ENCODE results near the gene MUC5AC. TPM values are rescaled to one million over a fixed set of nuclear protein-coding genes. Genes with fewer than 3 reads are reported as not detected.

The MUC5AC gene
- total RNA-seq, 4 donors from 2014 or later: not detected

- H3K36me3 ChIP-seq: no peaks in the 10 kb centered on the region
- in situ Hi-C loops (cut with MboI; ENCODE audit: low sequenced_read_pairs in 4 of 4) (no loop called here), intact Hi-C loops (cut with DNase I; ENCODE audit: low total_unique reads) (no loop called here)
- DNase-seq (no peak), ATAC-seq (no peak)
- H3K4me3 ChIP-seq: no peak overlapping the region
- no peaks in the 10 kb centered on the region for H3K9me3 ChIP-seq
- no peaks in the 10 kb centered on the region for H3K4me1 ChIP-seq
- H3K27me3 ChIP-seq: peaks cover 2 to 14% (median 8%) of the 10 kb centered on the region in 3 donors
- no peak overlapping the region for H3K27ac ChIP-seq
- TF ChIP-seq CTCF (IDR thresholded peaks at IDR 0.05 in 4 of 5, conservative IDR thresholded peaks at IDR 0.05 in 1 of 5) (no peak), POLR2A (IDR thresholded peaks at IDR 0.05) (no peak)
Measured at GRCh38 chr11:1126935-1127663, 30.7 kb upstream of the MUC5AC start.

- peaks cover 2 to 14% (median 8%) of the 10 kb centered on the region in 3 donors for H3K27me3 ChIP-seq
- no peaks in the 10 kb centered on the region for H3K36me3 ChIP-seq
- intact Hi-C loops (cut with DNase I; ENCODE audit: low total_unique reads): no loop called here
- no peaks in the 10 kb centered on the region for H3K4me1 ChIP-seq
- in situ Hi-C loops (cut with MboI; ENCODE audit: low sequenced_read_pairs in 4 of 4): no loop called here
- H3K27ac ChIP-seq: no peak overlapping the region
- no peaks in the 10 kb centered on the region for H3K9me3 ChIP-seq
- no peak overlapping the region for H3K4me3 ChIP-seq
- no peak for TF ChIP-seq CTCF (IDR thresholded peaks at IDR 0.05 in 4 of 5, conservative IDR thresholded peaks at IDR 0.05 in 1 of 5)
- TF ChIP-seq POLR2A (IDR thresholded peaks at IDR 0.05): no peak
- DNase-seq: no peak
- no peak for ATAC-seq
Measured at GRCh38 chr11:1127664-1128162, 30.0 kb upstream of the MUC5AC start.

GRCh38 chr11:1128311-1129142 is 29.2 kb upstream of the MUC5AC start:
- DNase-seq (no peak), ATAC-seq (no peak)
- Histone ChIP-seq H3K4me3 (no peak overlapping the region), H3K4me1 (no peaks in the 10 kb centered on the region), H3K27me3 (peaks cover 2 to 14% (median 6%) of the 10 kb centered on the region in 3 donors), H3K27ac (no peak overlapping the region), H3K9me3 (no peaks in the 10 kb centered on the region), H3K36me3 (no peaks in the 10 kb centered on the region)
- no peak for TF ChIP-seq CTCF (IDR thresholded peaks at IDR 0.05 in 4 of 5, conservative IDR thresholded peaks at IDR 0.05 in 1 of 5)
- TF ChIP-seq POLR2A (IDR thresholded peaks at IDR 0.05): no peak
- intact Hi-C loops (cut with DNase I; ENCODE audit: low total_unique reads): no loop called here
- in situ Hi-C loops (cut with MboI; ENCODE audit: low sequenced_read_pairs in 4 of 4): no loop called here

GRCh38 chr11:1129143-1129610 is 28.6 kb upstream of the MUC5AC start:
- TF ChIP-seq POLR2A (IDR thresholded peaks at IDR 0.05): no peak
- TF ChIP-seq CTCF (IDR thresholded peaks at IDR 0.05 in 4 of 5, conservative IDR thresholded peaks at IDR 0.05 in 1 of 5): no peak
- Histone ChIP-seq H3K27me3 (peaks cover 2 to 14% (median 6%) of the 10 kb centered on the region in 3 donors), H3K4me3 (no peak overlapping the region), H3K27ac (no peak overlapping the region), H3K9me3 (no peaks in the 10 kb centered on the region), H3K36me3 (no peaks in the 10 kb centered on the region), H3K4me1 (no peaks in the 10 kb centered on the region)
- in situ Hi-C loops (cut with MboI; ENCODE audit: low sequenced_read_pairs in 4 of 4): no loop called here
- no peak for ATAC-seq
- intact Hi-C loops (cut with DNase I; ENCODE audit: low total_unique reads): no loop called here
- DNase-seq: no peak

Data from gastrocnemius medialis (tissue), 4 donors.